ENCODE results near the gene FER.

FER gene

GRCh38 chr5:108797986-108798385 is 50.3 kb downstream of the FER start:
- no peak for TF ChIP-seq EZH2phosphoT487 (IDR thresholded peaks at IDR 0.05; ENCODE audit: borderline replicate concordance, low read length)
- TF ChIP-seq CTCF (IDR thresholded peaks at IDR 0.05; ENCODE audit: low read depth, low read length, poor library complexity, severe bottlenecking), result no peak
- no peak overlapping the region for H3K4me3 ChIP-seq (ENCODE audit: low read length)
- H3F3A ChIP-seq (ENCODE audit: control insufficient read depth, insufficient read depth), result no peaks in the 10 kb centered on the region
- no peaks in the 10 kb centered on the region for H3K79me2 ChIP-seq (ENCODE audit: control insufficient read depth, low read length)
- H3K9me3 ChIP-seq (ENCODE audit: control insufficient read depth, insufficient read depth, low read length), result peaks cover 3% of the 10 kb centered on the region; the same call in 1 of the 2 replicates
- H3K36me3 ChIP-seq (ENCODE audit: control insufficient read depth, low read length), result no peaks in the 10 kb centered on the region
- H4K20me1 ChIP-seq (ENCODE audit: control insufficient read depth, insufficient read depth, low read depth, low read length), result no peaks in the 10 kb centered on the region
- no peaks in the 10 kb centered on the region for H3K27me3 ChIP-seq (ENCODE audit: control insufficient read depth, low read length)
- peaks cover 6% of the 10 kb centered on the region for H3K4me1 ChIP-seq (ENCODE audit: control insufficient read depth, low read length)
- no peaks in the 10 kb centered on the region for H3K9me2 ChIP-seq (replicated peaks; ENCODE audit: control insufficient read depth, low read length)
- H3K27ac ChIP-seq (ENCODE audit: low read depth, low read length), result no peak overlapping the region
- no peak overlapping the region for H3K4me2 ChIP-seq (ENCODE audit: low read length)

- no peaks in the 10 kb centered on the region for H3K9me2 ChIP-seq (replicated peaks; ENCODE audit: control insufficient read depth, low read length)
- H3K9me3 ChIP-seq (ENCODE audit: control insufficient read depth, insufficient read depth, low read length), result peaks cover 3% of the 10 kb centered on the region; the same call in 1 of the 2 replicates
- no peak overlapping the region for H3K4me2 ChIP-seq (ENCODE audit: low read length)
- H3K36me3 ChIP-seq (ENCODE audit: control insufficient read depth, low read length), result no peaks in the 10 kb centered on the region
- H3K79me2 ChIP-seq (ENCODE audit: control insufficient read depth, low read length), result no peaks in the 10 kb centered on the region
- H3K4me1 ChIP-seq (ENCODE audit: control insufficient read depth, low read length), result peaks cover 6% of the 10 kb centered on the region
- H4K20me1 ChIP-seq (ENCODE audit: control insufficient read depth, insufficient read depth, low read depth, low read length), result no peaks in the 10 kb centered on the region
- no peak overlapping the region for H3K4me3 ChIP-seq (ENCODE audit: low read length)
- no peaks in the 10 kb centered on the region for H3K27me3 ChIP-seq (ENCODE audit: control insufficient read depth, low read length)
- TF ChIP-seq EZH2phosphoT487 (IDR thresholded peaks at IDR 0.05; ENCODE audit: borderline replicate concordance, low read length) (no peak), CTCF (IDR thresholded peaks at IDR 0.05; ENCODE audit: low read depth, low read length, poor library complexity, severe bottlenecking) (no peak)
- H3F3A ChIP-seq (ENCODE audit: control insufficient read depth, insufficient read depth), result no peaks in the 10 kb centered on the region
- no peak overlapping the region for H3K27ac ChIP-seq (ENCODE audit: low read depth, low read length)
Observed at GRCh38 chr5:108798513-108799265, 51.0 kb downstream of the FER start.

- peaks cover 3% of the 10 kb centered on the region; the same call in 1 of the 2 replicates for H3K9me3 ChIP-seq (ENCODE audit: control insufficient read depth, insufficient read depth, low read length)
- no peak for TF ChIP-seq EZH2phosphoT487 (IDR thresholded peaks at IDR 0.05; ENCODE audit: borderline replicate concordance, low read length)
- no peak for TF ChIP-seq CTCF (IDR thresholded peaks at IDR 0.05; ENCODE audit: low read depth, low read length, poor library complexity, severe bottlenecking)
- H3K36me3 ChIP-seq (ENCODE audit: control insufficient read depth, low read length), result no peaks in the 10 kb centered on the region
- no peaks in the 10 kb centered on the region for H3K27me3 ChIP-seq (ENCODE audit: control insufficient read depth, low read length)
- no peaks in the 10 kb centered on the region for H3K9me2 ChIP-seq (replicated peaks; ENCODE audit: control insufficient read depth, low read length)
- H3K27ac ChIP-seq (ENCODE audit: low read depth, low read length), result no peak overlapping the region
- no peak overlapping the region for H3K4me3 ChIP-seq (ENCODE audit: low read length)
- H3K4me1 ChIP-seq (ENCODE audit: control insufficient read depth, low read length), result peaks cover 6% of the 10 kb centered on the region
- no peak overlapping the region for H3K4me2 ChIP-seq (ENCODE audit: low read length)
- H3F3A ChIP-seq (ENCODE audit: control insufficient read depth, insufficient read depth), result no peaks in the 10 kb centered on the region
- H4K20me1 ChIP-seq (ENCODE audit: control insufficient read depth, insufficient read depth, low read depth, low read length), result no peaks in the 10 kb centered on the region
- H3K79me2 ChIP-seq (ENCODE audit: control insufficient read depth, low read length), result no peaks in the 10 kb centered on the region
Observed at GRCh38 chr5:108801301-108801700, 53.6 kb downstream of the FER start.
